Right cardiac atrium (tissue), 5 donors: ENCODE results near the gene PPP2R5C. TPM values are rescaled to one million over a fixed set of nuclear protein-coding genes. Genes with fewer than 3 reads are reported as not detected.

ENCODE experiments used
- ATAC-seq, 2 donors: fragments of 200-7000 bp; cut with Tn5 transposase; one replicate each; pipeline versions ENCODE4 v1.8.0 to v1.9.1; 2020; ENCODE audit warnings: moderate library complexity in 2 of 2, mild to moderate bottlenecking in 1 of 2
- DNase-seq, 3 donors: peaks; one replicate each; pipeline ENCODE4 v3.0.0-alpha.2; 2020
- H3K27ac ChIP-seq: one replicate; pipeline ENCODE4 v1.5.1; 2013; ENCODE audit warnings: mild to moderate bottlenecking, low read length, control low read depth, moderate library complexity
- H3K27me3 ChIP-seq: one replicate; pipeline ENCODE4 v1.6.1; 2013; ENCODE audit not compliant: control insufficient read depth, insufficient read depth
- H3K4me1 ChIP-seq: one replicate; pipeline ENCODE4 v1.6.1; 2013; ENCODE audit warnings: low read length; ENCODE audit not compliant: control insufficient read depth, insufficient read depth
- H3K4me3 ChIP-seq: one replicate; pipeline ENCODE4 v1.5.1; 2013; ENCODE audit warnings: low read length, control low read depth
- H3K9me3 ChIP-seq: one replicate; pipeline ENCODE4 v1.6.1; 2013; ENCODE audit warnings: low read length; ENCODE audit not compliant: control insufficient read depth
- WGBS: extraction: QIAGEN DNeasy Blood & Tissue Kit; methylation state at CpG from one replicate; pipeline ENCODE4 v1.1.7; 2013; 5-methylcytosine and 5-hydroxymethylcytosine counted together
- intact Hi-C, 4 donors: fragments of 100-400 bp; cut with DNase I; formaldehyde crosslinking; loops; one replicate each; pipeline versions ENCODE4 v1.11.0 to v1.14.0; 2022 to 2023
- polyA plus RNA-seq: library from polyadenylated mRNA; stranded (reverse); fragments of 200-250 nt; gene quantifications from one replicate; pipeline ENCODE4 v1.2.3, GENCODE V29; 2013
- total RNA-seq, 4 donors: library from RNA; stranded (reverse); fragmentation: NEBNext Ultra II Directional; extraction: Animal tissue kit (Norgen Biotek cat#: 25700); gene quantifications; one replicate each; pipeline ENCODE4 v1.2.1, GENCODE V29; 2021
- donor health status: healthy with polysubstance abuse.
- donor health status: DM: no; HTN: yes; CAD: no.
- donor health status: DM: no; HTN: no; CAD: no.
- donor health status: DM: no; HTN: yes; CAD: no; lungs with severe emphysema.
- donor health status: DM: yes; HTN: yes; CAD: no.

Gene PPP2R5C
- total and polyA plus RNA-seq, 5 donors: 100.0 to 158 (median 144) TPM

GRCh38 chr14:101819251-101819990, 57.9 kb downstream of the PPP2R5C start:
- peaks cover 8% of the 10 kb centered on the region for H3K4me1 ChIP-seq
- intact Hi-C loops: no loop called here
- WGBS: 91% methylated on average over 16 of the region's 16 CpGs
- no peak for ATAC-seq
- no peak for DNase-seq
- no peak overlapping the region for H3K4me3 ChIP-seq
- H3K27me3 ChIP-seq: no peaks in the 10 kb centered on the region
- peak overlapping the region; percentile 4 for H3K27ac ChIP-seq
- no peaks in the 10 kb centered on the region for H3K9me3 ChIP-seq

GRCh38 chr14:101820283-101820798, 58.8 kb downstream of the PPP2R5C start:
- H3K27me3 ChIP-seq: no peaks in the 10 kb centered on the region
- H3K4me3 ChIP-seq: no peak overlapping the region
- peaks cover 11% of the 10 kb centered on the region for H3K4me1 ChIP-seq
- ATAC-seq (no peak), DNase-seq (no peak)
- no peak overlapping the region for H3K27ac ChIP-seq
- WGBS: 65% methylated on average over 10 of the region's 10 CpGs
- no peaks in the 10 kb centered on the region for H3K9me3 ChIP-seq
- intact Hi-C loops: loop anchor here in 2 of 4 donors (10.0 kb wide), 1 partner anchor 46 kb away; no protein-coding TSS in a partner anchor

GRCh38 chr14:101821528-101821927, 60.0 kb downstream of the PPP2R5C start:
- no peak for ATAC-seq
- no peaks in the 10 kb centered on the region for H3K9me3 ChIP-seq
- intact Hi-C loops: loop anchor here in 2 of 4 donors (10.0 kb wide), 1 partner anchor 47 kb away; no protein-coding TSS in a partner anchor
- no peaks in the 10 kb centered on the region for H3K27me3 ChIP-seq
- H3K4me1 ChIP-seq: peaks cover 14% of the 10 kb centered on the region
- no peak for DNase-seq
- no peak overlapping the region for H3K27ac ChIP-seq
- no peak overlapping the region for H3K4me3 ChIP-seq
- WGBS: 90% methylated on average over 11 of the region's 11 CpGs

GRCh38 chr14:101823066-101823465, 61.6 kb downstream of the PPP2R5C start:
- 44% methylated on average over 9 of the region's 9 CpGs for WGBS

GRCh38 chr14:101823511-101824120, 62.1 kb downstream of the PPP2R5C start:
- Histone ChIP-seq H3K4me3 (peak overlapping the region; percentile 30), H3K9me3 (no peaks in the 10 kb centered on the region), H3K27me3 (no peaks in the 10 kb centered on the region), H3K4me1 (peaks cover 14% of the 10 kb centered on the region), H3K27ac (peak overlapping the region; percentile 64)
- intact Hi-C loops: loop anchor here in 2 of 4 donors (10.0 kb wide), 1 partner anchor 49 kb away; no protein-coding TSS in a partner anchor
- DNase-seq: peak in 1 of 3 donors; percentile 74
- WGBS: 32% methylated on average over 12 of the region's 12 CpGs
- peak; percentile 56 to 84 for ATAC-seq

More at GRCh38 chr14:101823066-101823465, 61.6 kb downstream of the PPP2R5C start:
- peaks cover 14% of the 10 kb centered on the region for H3K4me1 ChIP-seq
- DNase-seq (no peak), ATAC-seq (no peak)
- H3K9me3 ChIP-seq: no peaks in the 10 kb centered on the region
- intact Hi-C loops: loop anchor here in 2 of 4 donors (10.0 kb wide), 1 partner anchor 48 kb away; no protein-coding TSS in a partner anchor
- no peak overlapping the region for H3K27ac ChIP-seq
- H3K4me3 ChIP-seq: peak overlapping the region; percentile 29
- no peaks in the 10 kb centered on the region for H3K27me3 ChIP-seq

GRCh38 chr14:101824339-101824727, 62.8 kb downstream of the PPP2R5C start:
- Histone ChIP-seq H3K9me3 (no peaks in the 10 kb centered on the region), H3K4me3 (no peak overlapping the region), H3K27me3 (no peaks in the 10 kb centered on the region), H3K4me1 (peaks cover 14% of the 10 kb centered on the region), H3K27ac (peak overlapping the region; percentile 74)
- WGBS: 52% methylated on average over 3 of the region's 3 CpGs
- intact Hi-C loops: loop anchor here in 2 of 4 donors (10.0 kb wide), 1 partner anchor 50 kb away; no protein-coding TSS in a partner anchor
- no peak for DNase-seq
- ATAC-seq: no peak

- 89% methylated on average over 3 of the region's 3 CpGs for WGBS
- ATAC-seq (no peak), DNase-seq (no peak)
- no peak overlapping the region for H3K27ac ChIP-seq
- intact Hi-C loops: loop anchor here in 2 of 4 donors (10.0 kb wide), 1 partner anchor 51 kb away; no protein-coding TSS in a partner anchor
- H3K27me3 ChIP-seq: no peaks in the 10 kb centered on the region
- peaks cover 14% of the 10 kb centered on the region for H3K4me1 ChIP-seq
- H3K9me3 ChIP-seq: no peaks in the 10 kb centered on the region
- H3K4me3 ChIP-seq: no peak overlapping the region
Measured at GRCh38 chr14:101825797-101826196, 64.3 kb downstream of the PPP2R5C start.

- ATAC-seq: no peak
- no peaks in the 10 kb centered on the region for H3K9me3 ChIP-seq
- H3K27me3 ChIP-seq: no peaks in the 10 kb centered on the region
- peaks cover 14% of the 10 kb centered on the region for H3K4me1 ChIP-seq
- intact Hi-C loops: loop anchor here in 2 of 4 donors (10.0 kb wide), 1 partner anchor 52 kb away; no protein-coding TSS in a partner anchor
- H3K4me3 ChIP-seq: no peak overlapping the region
- DNase-seq: no peak
- no peak overlapping the region for H3K27ac ChIP-seq
Measured at GRCh38 chr14:101826351-101826750, 64.8 kb downstream of the PPP2R5C start.

GRCh38 chr14:101827286-101827685, 65.8 kb downstream of the PPP2R5C start:
- 83% methylated on average over 3 of the region's 3 CpGs for WGBS
- Histone ChIP-seq H3K27me3 (no peaks in the 10 kb centered on the region), H3K4me3 (no peak overlapping the region), H3K4me1 (peaks cover 16% of the 10 kb centered on the region), H3K27ac (no peak overlapping the region), H3K9me3 (no peaks in the 10 kb centered on the region)
- no peak for ATAC-seq
- intact Hi-C loops: loop anchor here in 2 of 4 donors (10.0 kb wide), 1 partner anchor 52 kb away; no protein-coding TSS in a partner anchor
- no peak for DNase-seq

- DNase-seq (peak in 1 of 3 donors; percentile 51), ATAC-seq (no peak)
- intact Hi-C loops: loop anchor here in 2 of 4 donors (10.0 kb wide), 1 partner anchor 53 kb away; no protein-coding TSS in a partner anchor
- H3K27ac ChIP-seq: no peak overlapping the region
- H3K27me3 ChIP-seq: no peaks in the 10 kb centered on the region
- H3K9me3 ChIP-seq: no peaks in the 10 kb centered on the region
- peaks cover 19% of the 10 kb centered on the region for H3K4me1 ChIP-seq
- H3K4me3 ChIP-seq: no peak overlapping the region
- WGBS: 44% methylated on average over 2 of the region's 2 CpGs
Measured at GRCh38 chr14:101828046-101828445, 66.5 kb downstream of the PPP2R5C start.

- Histone ChIP-seq H3K4me3 (no peak overlapping the region), H3K27ac (no peak overlapping the region), H3K27me3 (no peaks in the 10 kb centered on the region), H3K4me1 (peaks cover 16% of the 10 kb centered on the region), H3K9me3 (no peaks in the 10 kb centered on the region)
- ATAC-seq (no peak), DNase-seq (no peak)
- WGBS: 70% methylated on average over 4 of the region's 4 CpGs
- intact Hi-C loops: no loop called here
Measured at GRCh38 chr14:101830271-101830670, 68.8 kb downstream of the PPP2R5C start.
